Measurements from ENCODE around the gene FYB2.

Gene FYB2

GRCh38 chr1:56819387-56819899 is at the start of gene FYB2:
Gene FYB2 (minus strand): TSS chr1:56819404. CDS start chr1:56819290, 114 bp downstream.
- DNase-seq = no peak

- no peak for DNase-seq
Observed at GRCh38 chr1:56868761-56869160, 49.6 kb upstream of the FYB2 start.

GRCh38 chr1:56867491-56867890 is 48.3 kb upstream of the FYB2 start:
- no peak for DNase-seq

GRCh38 chr1:56866656-56867055 is 47.5 kb upstream of the FYB2 start:
- no peak for DNase-seq

GRCh38 chr1:56864430-56864829 is 45.2 kb upstream of the FYB2 start:
- no peak for DNase-seq

- DNase-seq = no peak
Observed at GRCh38 chr1:56863265-56863992, 44.2 kb upstream of the FYB2 start.

GRCh38 chr1:56859287-56859686 is 40.1 kb upstream of the FYB2 start:
- DNase-seq = no peak

- no peak for DNase-seq
Observed at GRCh38 chr1:56856186-56856585, 37.0 kb upstream of the FYB2 start.

GRCh38 chr1:56855190-56855589 is 36.0 kb upstream of the FYB2 start:
- DNase-seq = no peak

GRCh38 chr1:56854521-56855099 is 35.4 kb upstream of the FYB2 start, which contains the start of gene C8A:
Gene C8A (plus strand): TSS chr1:56854797. CDS start chr1:56854902, 105 bp downstream.
- no peak for DNase-seq

GRCh38 chr1:56852476-56852875 is 33.3 kb upstream of the FYB2 start:
- no peak for DNase-seq

- no peak for DNase-seq
Observed at GRCh38 chr1:56850922-56851321, 31.7 kb upstream of the FYB2 start.

GRCh38 chr1:56850411-56850810 is 31.2 kb upstream of the FYB2 start:
- no peak for DNase-seq

GRCh38 chr1:56849750-56850149 is 30.5 kb upstream of the FYB2 start:
- DNase-seq = no peak

- DNase-seq = no peak
Observed at GRCh38 chr1:56845343-56845742, 26.1 kb upstream of the FYB2 start.

- no peak for DNase-seq
Observed at GRCh38 chr1:56844545-56845136, 25.4 kb upstream of the FYB2 start.

- no peak for DNase-seq
Observed at GRCh38 chr1:56843544-56843943, 24.3 kb upstream of the FYB2 start.

GRCh38 chr1:56838759-56839158 is 19.6 kb upstream of the FYB2 start:
- no peak for DNase-seq

- DNase-seq = no peak
Observed at GRCh38 chr1:56837244-56837939, 18.2 kb upstream of the FYB2 start.

- DNase-seq = no peak
Observed at GRCh38 chr1:56836359-56836758, 17.2 kb upstream of the FYB2 start.

- no peak for DNase-seq
Observed at GRCh38 chr1:56835657-56836056, 16.5 kb upstream of the FYB2 start.

GRCh38 chr1:56834137-56834900 is 15.1 kb upstream of the FYB2 start:
- no peak for DNase-seq

- no peak for DNase-seq
Observed at GRCh38 chr1:56833088-56833487, 13.9 kb upstream of the FYB2 start.

Measured in activated T-cell treated with anti-CD3 and anti-CD28 coated beads, Interleukin-2, amount 50 U/mL, for 48 hours (primary cell).